ENCODE results near the gene CCDC184. TPM values are rescaled to one million over a fixed set of nuclear protein-coding genes. Genes with fewer than 3 reads are reported as not detected.

Gene CCDC184
- 1 to 10 TPM in 1 of 3 donors, under 1 TPM in 2; 0.20 to 2.4 (median 0.41) TPM for total RNA-seq
- long read RNA-seq, donor 1, partial matches to known transcripts: 0 of 2 reads
- long read RNA-seq, donor 1, other reads (novel, unspliced or antisense): 0 of 2 reads
- long read RNA-seq, donor 2, partial matches to known transcripts: 0 of 1 reads
- long read RNA-seq, donor 2, other reads (novel, unspliced or antisense): 0 of 1 reads

DNA sequence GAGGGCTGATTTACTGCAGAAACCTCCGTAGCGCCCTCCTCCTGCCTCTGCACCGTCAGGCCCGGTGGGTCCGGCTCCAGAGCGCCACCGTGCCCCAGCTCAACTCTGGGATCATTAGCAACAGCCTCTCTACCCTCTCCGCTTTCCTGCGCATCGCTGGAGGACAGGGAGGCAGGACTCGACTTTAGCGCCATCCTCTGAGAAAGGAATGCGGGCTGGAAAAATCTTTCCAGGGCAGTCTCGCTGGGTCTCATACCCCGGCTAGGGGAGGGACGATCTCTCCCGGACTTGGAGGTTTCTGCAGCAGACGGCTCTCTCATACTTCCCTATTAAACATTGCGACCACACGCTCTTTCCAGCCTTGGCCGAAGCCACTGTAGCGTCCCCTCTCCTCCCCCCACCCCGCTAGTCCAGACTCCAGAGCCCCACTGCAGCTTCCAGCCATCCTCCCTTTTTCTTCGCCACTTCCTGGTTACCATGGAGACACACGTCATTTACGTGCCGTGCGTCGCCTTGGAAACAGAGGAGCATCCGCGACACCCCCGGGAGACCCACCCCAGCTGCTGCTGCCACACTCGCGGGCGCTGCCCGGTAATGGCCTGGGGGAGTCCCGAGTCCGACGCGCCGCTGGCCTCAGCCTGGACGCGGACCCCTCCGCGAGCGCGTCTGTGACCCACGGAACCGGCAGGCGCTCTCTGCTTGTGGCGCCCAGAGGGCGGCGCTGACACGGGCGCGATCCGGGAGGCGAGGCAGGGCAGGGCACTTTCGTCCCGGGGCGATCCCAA, at the start of gene CCDC184:
CCDC184 (plus strand) TSS at position 554 of the 785 bp plus-strand sequence. CDS start 479 bp downstream, outside the sequence.
- ATAC-seq (peak; percentile 83), DNase-seq (peak; percentile 63 to 79 (median 66))
- Histone ChIP-seq H3K36me3 (ENCODE audit: low read depth) (no peaks in the 10 kb centered on the region), H3K4me1 (ENCODE audit: low read depth) (peaks cover 3% of the 10 kb centered on the region), H3K9me3 (no peaks in the 10 kb centered on the region), H3K4me3 (peak within 1 kb of the TSS; percentile 26)
- intact Hi-C loops (cut with DNase I, micrococcal nuclease): no loop called here
- TF ChIP-seq, protein P1, sequence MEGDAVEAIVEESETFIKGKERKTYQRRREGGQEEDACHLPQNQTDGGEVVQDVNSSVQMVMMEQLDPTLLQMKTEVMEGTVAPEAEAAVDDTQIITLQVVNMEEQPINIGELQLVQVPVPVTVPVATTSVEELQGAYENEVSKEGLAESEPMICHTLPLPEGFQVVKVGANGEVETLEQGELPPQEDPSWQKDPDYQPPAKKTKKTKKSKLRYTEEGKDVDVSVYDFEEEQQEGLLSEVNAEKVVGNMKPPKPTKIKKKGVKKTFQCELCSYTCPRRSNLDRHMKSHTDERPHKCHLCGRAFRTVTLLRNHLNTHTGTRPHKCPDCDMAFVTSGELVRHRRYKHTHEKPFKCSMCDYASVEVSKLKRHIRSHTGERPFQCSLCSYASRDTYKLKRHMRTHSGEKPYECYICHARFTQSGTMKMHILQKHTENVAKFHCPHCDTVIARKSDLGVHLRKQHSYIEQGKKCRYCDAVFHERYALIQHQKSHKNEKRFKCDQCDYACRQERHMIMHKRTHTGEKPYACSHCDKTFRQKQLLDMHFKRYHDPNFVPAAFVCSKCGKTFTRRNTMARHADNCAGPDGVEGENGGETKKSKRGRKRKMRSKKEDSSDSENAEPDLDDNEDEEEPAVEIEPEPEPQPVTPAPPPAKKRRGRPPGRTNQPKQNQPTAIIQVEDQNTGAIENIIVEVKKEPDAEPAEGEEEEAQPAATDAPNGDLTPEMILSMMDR (IDR thresholded peaks at IDR 0.05): no peak

DNA sequence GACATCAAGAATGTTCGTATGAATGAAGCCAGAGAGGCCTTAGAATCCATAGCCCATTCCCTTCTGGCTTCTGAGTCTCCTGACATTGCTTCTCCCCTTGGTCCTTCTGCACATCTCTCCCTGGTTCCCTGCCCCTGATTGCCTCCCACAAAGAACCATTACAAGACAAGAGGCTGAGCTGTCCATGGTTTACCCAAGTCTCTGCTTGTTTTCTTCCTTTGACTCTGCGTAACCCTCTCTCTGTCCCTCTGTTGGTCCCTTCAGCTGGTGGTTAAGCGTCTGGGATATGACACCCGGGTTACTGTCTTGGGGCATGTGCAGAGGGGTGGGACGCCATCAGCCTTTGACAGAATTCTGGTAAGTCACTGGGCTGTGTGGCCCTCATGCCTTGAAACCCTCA, 48.4 kb upstream of the CCDC184 start:
- Histone ChIP-seq H3K4me1 (ENCODE audit: low read depth) (no peaks in the 10 kb centered on the region), H3K4me3 (no peak overlapping the region), H3K9me3 (no peaks in the 10 kb centered on the region), H3K36me3 (ENCODE audit: low read depth) (no peaks in the 10 kb centered on the region)
- TF ChIP-seq, protein P1 (IDR thresholded peaks at IDR 0.05): no peak
- DNase-seq (no peak), ATAC-seq (no peak)
- intact Hi-C loops (cut with DNase I, micrococcal nuclease): no loop called here

DNA sequence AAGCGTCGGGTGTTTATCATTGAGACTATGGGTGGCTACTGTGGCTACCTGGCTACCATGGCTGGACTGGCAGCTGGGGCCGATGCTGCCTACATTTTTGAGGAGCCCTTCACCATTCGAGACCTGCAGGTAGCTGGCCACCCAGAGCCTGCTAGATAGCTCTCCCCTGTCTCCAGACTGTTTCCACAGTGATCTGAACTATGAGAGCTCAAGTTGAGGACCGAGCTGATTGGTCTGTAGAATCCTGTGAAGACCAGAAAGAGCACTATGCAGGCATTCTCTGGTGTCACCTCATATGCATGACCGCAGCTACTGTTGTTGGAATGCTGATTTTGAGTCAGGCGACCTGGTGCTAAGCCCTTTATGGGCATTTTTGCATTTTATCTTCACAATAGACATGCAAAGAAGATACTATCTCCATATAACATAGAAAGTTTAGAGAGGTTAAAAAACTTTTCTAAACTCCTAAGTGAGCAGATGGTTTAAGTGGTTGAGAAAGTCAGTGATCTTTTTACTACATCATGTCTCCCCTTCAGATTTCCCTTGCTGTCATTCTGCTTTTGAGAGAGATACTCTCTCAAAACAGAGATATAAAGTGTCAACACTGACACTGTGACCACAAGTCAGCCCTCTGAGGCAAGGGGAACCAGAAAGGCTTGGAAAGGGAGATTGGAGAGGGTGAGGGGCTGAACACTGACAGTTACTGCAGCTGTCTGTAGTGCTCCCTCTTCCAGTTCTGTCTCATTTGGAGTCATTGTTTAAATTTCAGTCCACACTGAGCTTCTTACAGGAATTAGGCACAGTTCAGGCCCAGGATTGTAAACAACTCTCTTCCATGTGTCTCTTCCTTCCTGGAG, 40.4 kb upstream of the CCDC184 start:
- Histone ChIP-seq H3K4me3 (no peak overlapping the region), H3K4me1 (ENCODE audit: low read depth) (no peaks in the 10 kb centered on the region), H3K9me3 (no peaks in the 10 kb centered on the region), H3K36me3 (ENCODE audit: low read depth) (peaks cover 6% of the 10 kb centered on the region)
- TF ChIP-seq, protein P1 (IDR thresholded peaks at IDR 0.05): no peak
- ATAC-seq (no peak), DNase-seq (no peak)
- intact Hi-C loops (cut with DNase I, micrococcal nuclease): no loop called here

DNA sequence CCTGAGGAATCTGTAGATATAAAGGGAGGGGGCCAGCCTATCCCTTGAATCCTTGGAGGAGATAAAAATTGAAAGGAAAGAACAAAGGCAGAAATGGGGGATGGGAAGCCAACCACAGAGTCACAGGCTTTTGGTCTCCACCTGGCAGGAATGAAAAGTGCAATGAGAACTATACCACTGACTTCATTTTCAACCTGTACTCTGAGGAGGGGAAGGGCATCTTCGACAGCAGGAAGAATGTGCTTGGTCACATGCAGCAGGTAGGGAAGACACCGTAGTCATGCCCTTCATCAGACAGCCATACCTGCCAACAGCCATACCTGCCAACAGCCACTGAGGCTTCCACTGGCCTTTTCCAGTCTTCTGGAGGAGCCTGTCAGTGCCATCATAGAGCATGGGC, 39.5 kb upstream of the CCDC184 start:
- no peak for ATAC-seq
- intact Hi-C loops (cut with DNase I, micrococcal nuclease): no loop called here
- no peak for DNase-seq
- Histone ChIP-seq H3K9me3 (no peaks in the 10 kb centered on the region), H3K4me3 (no peak overlapping the region), H3K36me3 (ENCODE audit: low read depth) (peaks cover 6% of the 10 kb centered on the region), H3K4me1 (ENCODE audit: low read depth) (no peaks in the 10 kb centered on the region)
- TF ChIP-seq, protein P1 (IDR thresholded peaks at IDR 0.05): no peak

DNA sequence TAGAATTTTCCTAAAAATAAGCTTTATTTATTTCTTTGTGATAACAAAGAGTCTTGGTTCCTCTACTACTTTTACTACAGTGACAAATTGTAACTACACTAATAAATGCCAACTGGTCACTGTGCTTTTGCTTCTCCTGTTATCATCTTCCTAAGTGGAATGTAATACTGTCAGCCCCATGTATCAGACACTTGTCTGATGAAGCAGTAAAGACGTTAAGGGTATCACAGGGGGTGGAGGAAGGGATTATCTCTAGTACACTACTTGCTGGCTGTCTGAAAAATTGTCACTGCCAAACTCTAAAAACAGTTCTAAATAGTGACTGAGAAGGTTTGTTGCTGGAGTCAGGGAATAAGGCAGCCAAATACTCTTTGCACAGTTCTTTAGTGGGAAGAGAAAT, 37.5 kb upstream of the CCDC184 start:
- H3K4me1 ChIP-seq (ENCODE audit: low read depth): no peaks in the 10 kb centered on the region
- DNase-seq (no peak), ATAC-seq (no peak)
- H3K9me3 ChIP-seq: no peaks in the 10 kb centered on the region
- intact Hi-C loops (cut with DNase I, micrococcal nuclease): no loop called here
- TF ChIP-seq, protein P1 (IDR thresholded peaks at IDR 0.05): no peak
- H3K36me3 ChIP-seq (ENCODE audit: low read depth): peaks cover 6% of the 10 kb centered on the region
- H3K4me3 ChIP-seq: no peak overlapping the region

Measured in mucosa of descending colon (tissue), 3 donors.